ENCODE results near the gene DAB2IP. TPM values are rescaled to one million over a fixed set of nuclear protein-coding genes. Genes with fewer than 3 reads are reported as not detected.

Gene DAB2IP
- total and polyA plus RNA-seq, 4 donors, result 16.6 to 58.9 (median 40.3) TPM

- peak overlapping the region; percentile 22 for H3K27ac ChIP-seq (ENCODE audit: low read depth, low read length)
- WGBS (ENCODE audit: insufficient coverage), result 79% methylated on average over 3 of the region's 4 CpGs
Measured at GRCh38 chr9:121727295-121728020, 76.0 kb downstream of the DAB2IP start.

GRCh38 chr9:121728916-121729315 is 77.5 kb downstream of the DAB2IP start:
- Histone ChIP-seq H3K36me3 (ENCODE audit: control insufficient read depth, insufficient read depth, low read length) (no peaks in the 10 kb centered on the region), H3K9me3 (ENCODE audit: control insufficient read depth, insufficient read depth, low read length) (no peaks in the 10 kb centered on the region), H3K27me3 (ENCODE audit: control insufficient read depth, insufficient read depth, low read length) (no peaks in the 10 kb centered on the region), H3K4me1 (ENCODE audit: control insufficient read depth, insufficient read depth, low read length) (peaks cover 69% of the 10 kb centered on the region), H3K27ac (ENCODE audit: low read depth, low read length) (no peak overlapping the region), H3K4me3 (ENCODE audit: low read depth, low read length) (no peak overlapping the region)
- WGBS (ENCODE audit: insufficient coverage), result no CpG with 5 or more reads among the region's 1 CpG
- no peak for DNase-seq (ENCODE audit: low read depth in 4 of 6, low spot score in 6 of 6)

More at GRCh38 chr9:121727295-121728020, 76.0 kb downstream of the DAB2IP start:
- DNase-seq (ENCODE audit: low read depth in 4 of 6, low spot score in 6 of 6), result peak in 1 of 6 donors; percentile 78
- H3K36me3 ChIP-seq (ENCODE audit: control insufficient read depth, insufficient read depth, low read length), result peaks cover 2% of the 10 kb centered on the region
- H3K27me3 ChIP-seq (ENCODE audit: control insufficient read depth, insufficient read depth, low read length), result no peaks in the 10 kb centered on the region
- peaks cover 79% of the 10 kb centered on the region for H3K4me1 ChIP-seq (ENCODE audit: control insufficient read depth, insufficient read depth, low read length)
- H3K4me3 ChIP-seq (ENCODE audit: low read depth, low read length), result no peak overlapping the region
- H3K9me3 ChIP-seq (ENCODE audit: control insufficient read depth, insufficient read depth, low read length), result no peaks in the 10 kb centered on the region

- Histone ChIP-seq H3K4me3 (ENCODE audit: low read depth, low read length) (no peak overlapping the region), H3K9me3 (ENCODE audit: control insufficient read depth, insufficient read depth, low read length) (no peaks in the 10 kb centered on the region), H3K36me3 (ENCODE audit: control insufficient read depth, insufficient read depth, low read length) (no peaks in the 10 kb centered on the region), H3K27me3 (ENCODE audit: control insufficient read depth, insufficient read depth, low read length) (no peaks in the 10 kb centered on the region), H3K27ac (ENCODE audit: low read depth, low read length) (peak overlapping the region; percentile 11), H3K4me1 (ENCODE audit: control insufficient read depth, insufficient read depth, low read length) (peaks cover 62% of the 10 kb centered on the region)
- peak in 1 of 6 donors; percentile 41 for DNase-seq (ENCODE audit: low read depth in 4 of 6, low spot score in 6 of 6)
- 60% methylated on average over 8 of the region's 10 CpGs for WGBS (ENCODE audit: insufficient coverage)
Measured at GRCh38 chr9:121729769-121730562, 78.5 kb downstream of the DAB2IP start.

- Histone ChIP-seq H3K9me3 (ENCODE audit: control insufficient read depth, insufficient read depth, low read length) (no peaks in the 10 kb centered on the region), H3K27me3 (ENCODE audit: control insufficient read depth, insufficient read depth, low read length) (no peaks in the 10 kb centered on the region), H3K27ac (ENCODE audit: low read depth, low read length) (no peak overlapping the region), H3K4me3 (ENCODE audit: low read depth, low read length) (no peak overlapping the region), H3K4me1 (ENCODE audit: control insufficient read depth, insufficient read depth, low read length) (peaks cover 67% of the 10 kb centered on the region), H3K36me3 (ENCODE audit: control insufficient read depth, insufficient read depth, low read length) (no peaks in the 10 kb centered on the region)
- no peak for DNase-seq (ENCODE audit: low read depth in 4 of 6, low spot score in 6 of 6)
- 85% methylated on average over 3 of the region's 5 CpGs for WGBS (ENCODE audit: insufficient coverage)
Measured at GRCh38 chr9:121731090-121731489, 79.7 kb downstream of the DAB2IP start.

- WGBS (ENCODE audit: insufficient coverage), result 38% methylated on average over 5 of the region's 7 CpGs
- peaks cover 67% of the 10 kb centered on the region for H3K4me1 ChIP-seq (ENCODE audit: control insufficient read depth, insufficient read depth, low read length)
- no peak overlapping the region for H3K27ac ChIP-seq (ENCODE audit: low read depth, low read length)
- no peak overlapping the region for H3K4me3 ChIP-seq (ENCODE audit: low read depth, low read length)
- H3K36me3 ChIP-seq (ENCODE audit: control insufficient read depth, insufficient read depth, low read length), result no peaks in the 10 kb centered on the region
- no peaks in the 10 kb centered on the region for H3K27me3 ChIP-seq (ENCODE audit: control insufficient read depth, insufficient read depth, low read length)
- H3K9me3 ChIP-seq (ENCODE audit: control insufficient read depth, insufficient read depth, low read length), result no peaks in the 10 kb centered on the region
- DNase-seq (ENCODE audit: low read depth in 4 of 6, low spot score in 6 of 6), result no peak
Measured at GRCh38 chr9:121731919-121732318, 80.5 kb downstream of the DAB2IP start.

- peaks cover 2% of the 10 kb centered on the region for H3K36me3 ChIP-seq (ENCODE audit: control insufficient read depth, insufficient read depth, low read length)
- no peaks in the 10 kb centered on the region for H3K27me3 ChIP-seq (ENCODE audit: control insufficient read depth, insufficient read depth, low read length)
- no peak for DNase-seq (ENCODE audit: low read depth in 4 of 6, low spot score in 6 of 6)
- peaks cover 67% of the 10 kb centered on the region for H3K4me1 ChIP-seq (ENCODE audit: control insufficient read depth, insufficient read depth, low read length)
- H3K4me3 ChIP-seq (ENCODE audit: low read depth, low read length), result no peak overlapping the region
- no peaks in the 10 kb centered on the region for H3K9me3 ChIP-seq (ENCODE audit: control insufficient read depth, insufficient read depth, low read length)
- H3K27ac ChIP-seq (ENCODE audit: low read depth, low read length), result no peak overlapping the region
- 61% methylated on average over 2 of the region's 5 CpGs for WGBS (ENCODE audit: insufficient coverage)
Measured at GRCh38 chr9:121732389-121732788, 81.0 kb downstream of the DAB2IP start.

GRCh38 chr9:121732886-121733285 is 81.5 kb downstream of the DAB2IP start:
- peaks cover 7% of the 10 kb centered on the region for H3K36me3 ChIP-seq (ENCODE audit: control insufficient read depth, insufficient read depth, low read length)
- 89% methylated on average over 3 of the region's 4 CpGs for WGBS (ENCODE audit: insufficient coverage)
- peaks cover 67% of the 10 kb centered on the region for H3K4me1 ChIP-seq (ENCODE audit: control insufficient read depth, insufficient read depth, low read length)
- H3K27me3 ChIP-seq (ENCODE audit: control insufficient read depth, insufficient read depth, low read length), result no peaks in the 10 kb centered on the region
- no peak for DNase-seq (ENCODE audit: low read depth in 4 of 6, low spot score in 6 of 6)
- H3K4me3 ChIP-seq (ENCODE audit: low read depth, low read length), result no peak overlapping the region
- no peak overlapping the region for H3K27ac ChIP-seq (ENCODE audit: low read depth, low read length)
- H3K9me3 ChIP-seq (ENCODE audit: control insufficient read depth, insufficient read depth, low read length), result no peaks in the 10 kb centered on the region

GRCh38 chr9:121734465-121734864 is 83.0 kb downstream of the DAB2IP start:
- Histone ChIP-seq H3K9me3 (ENCODE audit: control insufficient read depth, insufficient read depth, low read length) (no peaks in the 10 kb centered on the region), H3K4me3 (ENCODE audit: low read depth, low read length) (no peak overlapping the region), H3K4me1 (ENCODE audit: control insufficient read depth, insufficient read depth, low read length) (peaks cover 61% of the 10 kb centered on the region), H3K27me3 (ENCODE audit: control insufficient read depth, insufficient read depth, low read length) (no peaks in the 10 kb centered on the region), H3K36me3 (ENCODE audit: control insufficient read depth, insufficient read depth, low read length) (peaks cover 10% of the 10 kb centered on the region), H3K27ac (ENCODE audit: low read depth, low read length) (no peak overlapping the region)
- DNase-seq (ENCODE audit: low read depth in 4 of 6, low spot score in 6 of 6), result no peak
- WGBS (ENCODE audit: insufficient coverage), result 100% methylated on average over 1 of the region's 1 CpG

GRCh38 chr9:121735065-121735792 is 83.8 kb downstream of the DAB2IP start:
- Histone ChIP-seq H3K4me1 (ENCODE audit: control insufficient read depth, insufficient read depth, low read length) (peaks cover 62% of the 10 kb centered on the region), H3K36me3 (ENCODE audit: control insufficient read depth, insufficient read depth, low read length) (peaks cover 14% of the 10 kb centered on the region), H3K27ac (ENCODE audit: low read depth, low read length) (no peak overlapping the region), H3K27me3 (ENCODE audit: control insufficient read depth, insufficient read depth, low read length) (no peaks in the 10 kb centered on the region), H3K9me3 (ENCODE audit: control insufficient read depth, insufficient read depth, low read length) (no peaks in the 10 kb centered on the region), H3K4me3 (ENCODE audit: low read depth, low read length) (no peak overlapping the region)
- no peak for DNase-seq (ENCODE audit: low read depth in 4 of 6, low spot score in 6 of 6)
- 58% methylated on average over 9 of the region's 9 CpGs for WGBS (ENCODE audit: insufficient coverage)
